Measurements from ENCODE around the gene GMDS.

DNA sequence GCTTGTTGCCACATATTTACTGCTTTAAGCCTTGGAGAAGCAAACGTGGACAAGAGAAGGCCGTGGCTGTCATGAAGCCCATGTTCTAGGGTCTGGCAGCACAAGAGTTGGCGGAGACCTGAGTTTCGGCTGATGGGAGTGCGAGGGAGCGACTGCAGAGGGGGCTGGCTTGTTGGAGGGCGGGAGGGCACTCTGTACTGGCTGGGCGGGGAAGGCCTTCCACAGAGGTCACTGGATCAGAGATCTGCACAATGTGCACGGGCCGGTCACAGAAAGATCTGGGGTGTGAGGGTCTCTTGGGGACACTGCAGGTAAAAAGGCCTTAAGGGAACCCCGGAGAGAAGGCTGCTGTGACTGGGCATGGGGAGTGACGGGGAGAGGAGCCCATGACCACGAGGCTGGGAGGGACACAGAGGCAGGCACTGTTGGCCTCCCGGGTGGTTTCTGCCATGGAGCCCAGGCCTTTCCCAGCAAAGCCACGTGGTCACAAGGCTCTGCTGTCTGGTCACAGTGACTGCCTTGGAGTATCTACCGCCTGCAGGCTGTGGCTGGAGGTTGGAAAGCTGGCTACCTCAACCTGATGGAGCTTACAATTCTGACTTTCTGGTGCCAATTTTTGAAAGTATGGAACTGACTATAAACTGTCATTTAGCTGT lies 611.9 kb downstream of the GMDS start:
- TF ChIP-seq PPARA (CRISPR knock-in tag; IDR thresholded peaks at IDR 0.05; ENCODE audit: borderline replicate concordance) (no peak), OSR1 (CRISPR knock-in tag; IDR thresholded peaks at IDR 0.05) (no peak), ZNF70 (CRISPR knock-in tag; IDR thresholded peaks at IDR 0.05) (no peak), TOX (CRISPR knock-in tag; IDR thresholded peaks at IDR 0.05; ENCODE audit: borderline replicate concordance) (no peak), RARB (CRISPR knock-in tag; IDR thresholded peaks at IDR 0.05) (no peak), ZFP3 (CRISPR knock-in tag; IDR thresholded peaks at IDR 0.05) (no peak), ZNF8 (CRISPR knock-in tag; IDR thresholded peaks at IDR 0.05) (no peak), ZFP30 (CRISPR knock-in tag; IDR thresholded peaks at IDR 0.05) (no peak), TCF4 (CRISPR knock-in tag; IDR thresholded peaks at IDR 0.05; ENCODE audit: borderline replicate concordance) (no peak), ISL1 (CRISPR knock-in tag; IDR thresholded peaks at IDR 0.05) (no peak), BACH2 (CRISPR knock-in tag; IDR thresholded peaks at IDR 0.05; ENCODE audit: borderline replicate concordance) (no peak), CSDC2 (CRISPR knock-in tag; IDR thresholded peaks at IDR 0.05) (no peak)
- TF ChIP-seq, protein P1, sequence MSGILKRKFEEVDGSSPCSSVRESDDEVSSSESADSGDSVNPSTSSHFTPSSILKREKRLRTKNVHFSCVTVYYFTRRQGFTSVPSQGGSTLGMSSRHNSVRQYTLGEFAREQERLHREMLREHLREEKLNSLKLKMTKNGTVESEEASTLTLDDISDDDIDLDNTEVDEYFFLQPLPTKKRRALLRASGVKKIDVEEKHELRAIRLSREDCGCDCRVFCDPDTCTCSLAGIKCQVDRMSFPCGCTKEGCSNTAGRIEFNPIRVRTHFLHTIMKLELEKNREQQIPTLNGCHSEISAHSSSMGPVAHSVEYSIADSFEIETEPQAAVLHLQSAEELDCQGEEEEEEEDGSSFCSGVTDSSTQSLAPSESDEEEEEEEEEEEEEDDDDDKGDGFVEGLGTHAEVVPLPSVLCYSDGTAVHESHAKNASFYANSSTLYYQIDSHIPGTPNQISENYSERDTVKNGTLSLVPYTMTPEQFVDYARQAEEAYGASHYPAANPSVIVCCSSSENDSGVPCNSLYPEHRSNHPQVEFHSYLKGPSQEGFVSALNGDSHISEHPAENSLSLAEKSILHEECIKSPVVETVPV (CRISPR knock-in tag; IDR thresholded peaks at IDR 0.05) = no peak
- TF ChIP-seq, protein P2, sequence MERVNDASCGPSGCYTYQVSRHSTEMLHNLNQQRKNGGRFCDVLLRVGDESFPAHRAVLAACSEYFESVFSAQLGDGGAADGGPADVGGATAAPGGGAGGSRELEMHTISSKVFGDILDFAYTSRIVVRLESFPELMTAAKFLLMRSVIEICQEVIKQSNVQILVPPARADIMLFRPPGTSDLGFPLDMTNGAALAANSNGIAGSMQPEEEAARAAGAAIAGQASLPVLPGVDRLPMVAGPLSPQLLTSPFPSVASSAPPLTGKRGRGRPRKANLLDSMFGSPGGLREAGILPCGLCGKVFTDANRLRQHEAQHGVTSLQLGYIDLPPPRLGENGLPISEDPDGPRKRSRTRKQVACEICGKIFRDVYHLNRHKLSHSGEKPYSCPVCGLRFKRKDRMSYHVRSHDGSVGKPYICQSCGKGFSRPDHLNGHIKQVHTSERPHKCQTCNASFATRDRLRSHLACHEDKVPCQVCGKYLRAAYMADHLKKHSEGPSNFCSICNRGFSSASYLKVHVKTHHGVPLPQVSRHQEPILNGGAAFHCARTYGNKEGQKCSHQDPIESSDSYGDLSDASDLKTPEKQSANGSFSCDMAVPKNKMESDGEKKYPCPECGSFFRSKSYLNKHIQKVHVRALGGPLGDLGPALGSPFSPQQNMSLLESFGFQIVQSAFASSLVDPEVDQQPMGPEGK (CRISPR knock-in tag; IDR thresholded peaks at IDR 0.05; ENCODE audit: borderline replicate concordance) = no peak

All from SK-N-SH treated with all-trans-retinoic acid at 6 μM for 48 hours (cell line).